Osteocyte (in vitro differentiated cells): ENCODE data around the gene TBC1D5. TPM values are rescaled to one million over a fixed set of nuclear protein-coding genes. Genes with fewer than 3 reads are reported as not detected.
"Not testable (repeated sequence)": the region's sequence is repeated elsewhere in the genome, so short reads cannot be mapped to it uniquely, and the experiment has no call there.

Experiments
- DNase-seq: peaks from one replicate; pipeline ENCODE4 v3.0.0; 2021; ENCODE audit warnings: mixed read lengths; ENCODE audit not compliant: unreplicated experiment; ENCODE audit errors: extremely low spot score
- H3K27ac Mint-ChIP-seq: one replicate; pipeline ENCODE4 v1.8.0; 2021; ENCODE audit warnings: mild to moderate bottlenecking, mixed read lengths; ENCODE audit not compliant: unreplicated experiment
- H3K27me3 Mint-ChIP-seq: one replicate; pipeline ENCODE4 v1.8.0; 2021; ENCODE audit warnings: mixed read lengths; ENCODE audit not compliant: unreplicated experiment
- H3K36me3 Mint-ChIP-seq: one replicate; pipeline ENCODE4 v1.8.0; 2021; ENCODE audit warnings: mixed read lengths; ENCODE audit not compliant: unreplicated experiment
- H3K4me1 Mint-ChIP-seq: one replicate; pipeline ENCODE4 v1.8.0; 2021; ENCODE audit warnings: mixed read lengths; ENCODE audit not compliant: unreplicated experiment
- H3K4me3 Mint-ChIP-seq: one replicate; pipeline ENCODE4 v1.8.0; 2021; ENCODE audit warnings: mild to moderate bottlenecking, moderate library complexity, mixed read lengths; ENCODE audit not compliant: unreplicated experiment
- H3K9me3 Mint-ChIP-seq: one replicate; pipeline ENCODE4 v1.8.0; 2021; ENCODE audit warnings: mixed read lengths; ENCODE audit not compliant: unreplicated experiment
- CTCF ChIP-seq: fragments of 200-600 bp; sonication (generic); IDR thresholded peaks from 2 replicates; pipeline ENCODE4 v1.5.0; 2021; ENCODE audit warnings: antibody characterized with exemption, mild to moderate bottlenecking, moderate library complexity
- total RNA-seq: library from RNA; stranded (reverse); gene quantifications from 2 replicates; pipeline ENCODE4 v1.2.1, GENCODE V29; 2021

TBC1D5 gene
- total RNA-seq, 1 donor from 2014 or later, result 69.2 TPM

GRCh38 chr3:17640466-17640865 is 102.0 kb downstream of the TBC1D5 start:
- Mint-ChIP-seq H3K9me3 (no peaks in the 10 kb centered on the region), H3K4me3 (no peak overlapping the region), H3K4me1 (peaks cover 67% of the 10 kb centered on the region), H3K27me3 (no peaks in the 10 kb centered on the region), H3K36me3 (no peaks in the 10 kb centered on the region), H3K27ac (peak overlapping the region; percentile 38)
- no peak for TF ChIP-seq CTCF
- no peak for DNase-seq

- no peak for DNase-seq
- no peaks in the 10 kb centered on the region for H3K9me3 Mint-ChIP-seq
- H3K27ac Mint-ChIP-seq, result peak overlapping the region; percentile 87
- no peaks in the 10 kb centered on the region for H3K27me3 Mint-ChIP-seq
- no peak for TF ChIP-seq CTCF
- peaks cover 71% of the 10 kb centered on the region for H3K4me1 Mint-ChIP-seq
- H3K36me3 Mint-ChIP-seq, result no peaks in the 10 kb centered on the region
- H3K4me3 Mint-ChIP-seq, result no peak overlapping the region
Observed at GRCh38 chr3:17639765-17640164, 102.7 kb downstream of the TBC1D5 start.

- Mint-ChIP-seq H3K36me3 (no peaks in the 10 kb centered on the region), H3K27ac (peak overlapping the region; percentile 87), H3K9me3 (no peaks in the 10 kb centered on the region), H3K4me3 (no peak overlapping the region), H3K4me1 (peaks cover 68% of the 10 kb centered on the region), H3K27me3 (no peaks in the 10 kb centered on the region)
- DNase-seq, result no peak
- TF ChIP-seq CTCF, result no peak
Observed at GRCh38 chr3:17639257-17639656, 103.2 kb downstream of the TBC1D5 start.

- Mint-ChIP-seq H3K4me1 (peaks cover 62% of the 10 kb centered on the region), H3K4me3 (no peak overlapping the region), H3K9me3 (no peaks in the 10 kb centered on the region), H3K27ac (peak overlapping the region; percentile 74), H3K27me3 (no peaks in the 10 kb centered on the region), H3K36me3 (no peaks in the 10 kb centered on the region)
- no peak for DNase-seq
- TF ChIP-seq CTCF, result no peak
Observed at GRCh38 chr3:17638356-17638755, 104.1 kb downstream of the TBC1D5 start.

GRCh38 chr3:17635675-17636074 is 106.8 kb downstream of the TBC1D5 start:
- not testable (repeated sequence) for H3K4me3 Mint-ChIP-seq, H3K9me3 Mint-ChIP-seq, H3K27me3 Mint-ChIP-seq, DNase-seq, H3K36me3 Mint-ChIP-seq
- Mint-ChIP-seq H3K4me1 (peaks cover 66% of the 10 kb centered on the region), H3K27ac (peak overlapping the region; percentile 68)

- Mint-ChIP-seq H3K27me3 (no peaks in the 10 kb centered on the region), H3K36me3 (no peaks in the 10 kb centered on the region), H3K4me1 (peaks cover 61% of the 10 kb centered on the region), H3K4me3 (no peak overlapping the region), H3K27ac (peak overlapping the region; percentile 68), H3K9me3 (no peaks in the 10 kb centered on the region)
- TF ChIP-seq CTCF, result no peak
- DNase-seq, result no peak
Observed at GRCh38 chr3:17634964-17635363, 107.5 kb downstream of the TBC1D5 start.
